GM21360 (cell line): ENCODE data around the gene MBOAT2.

Experiments used
- ATAC-seq: cut with Tn5 transposase; IDR thresholded peaks from one replicate; pipeline ENCODE4 v1.9.1; 2021; ENCODE audit warnings: mild to moderate bottlenecking, moderate library complexity; ENCODE audit not compliant: unreplicated experiment

Gene MBOAT2

GRCh38 chr2:8833853-8834252 is 169.6 kb downstream of the MBOAT2 start:
- ATAC-seq = no peak

- ATAC-seq = no peak
Observed at GRCh38 chr2:8831516-8831915, 172.0 kb downstream of the MBOAT2 start.

GRCh38 chr2:8827729-8828128 is 175.8 kb downstream of the MBOAT2 start:
- no peak for ATAC-seq

- no peak for ATAC-seq
Observed at GRCh38 chr2:8822218-8822617, 181.3 kb downstream of the MBOAT2 start.

GRCh38 chr2:8821276-8822217 is 181.9 kb downstream of the MBOAT2 start:
- ATAC-seq = no peak

- no peak for ATAC-seq
Observed at GRCh38 chr2:8819948-8820347, 183.5 kb downstream of the MBOAT2 start.

GRCh38 chr2:8819194-8819593 is 184.3 kb downstream of the MBOAT2 start:
- ATAC-seq = no peak

- no peak for ATAC-seq
Observed at GRCh38 chr2:8817221-8817620, 186.3 kb downstream of the MBOAT2 start.

GRCh38 chr2:8806885-8807704 is 196.4 kb downstream of the MBOAT2 start:
- ATAC-seq = no peak

GRCh38 chr2:8805278-8806210 is 197.9 kb downstream of the MBOAT2 start:
- no peak for ATAC-seq

GRCh38 chr2:8803658-8804379 is 199.7 kb downstream of the MBOAT2 start:
- ATAC-seq = peak; percentile 99

GRCh38 chr2:8802741-8803140 is 200.7 kb downstream of the MBOAT2 start:
- no peak for ATAC-seq
